Fibroblast of upper back skin (primary cell): ENCODE data around the gene PPFIBP1.

Experiments
- DNase-seq: peaks from one replicate; pipeline ENCODE4 v3.0.0-alpha.2; 2013

The PPFIBP1 gene

GRCh38 chr12:27523642-27524493, at the start of gene PPFIBP1:
TSS of gene PPFIBP1 (plus strand) at chr12:27524206. CDS start at chr12:27633397, 109,191 bp downstream.
- DNase-seq: peak; percentile 99

DNA sequence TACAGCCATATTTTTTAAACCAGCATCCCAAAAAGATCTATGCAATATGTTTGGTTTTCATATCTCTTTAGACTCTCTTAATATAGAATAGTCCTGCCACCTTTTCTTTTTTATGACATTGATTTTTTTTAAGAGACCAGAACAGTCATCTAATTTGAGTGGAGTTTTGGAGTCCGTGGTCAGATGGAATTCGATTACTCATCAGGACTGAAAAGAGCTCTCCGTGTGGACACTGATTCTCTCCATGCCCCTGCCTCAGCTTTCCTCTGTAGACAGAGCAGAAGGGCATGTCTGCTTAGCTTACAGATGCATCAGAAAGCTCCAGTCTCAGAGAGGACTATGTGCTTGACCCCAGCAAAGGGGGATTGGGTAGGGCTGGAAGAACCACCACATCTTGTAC, 49.7 kb upstream of the PPFIBP1 start:
- DNase-seq: peak; percentile 90

GRCh38 chr12:27477049-27477448, 47.0 kb upstream of the PPFIBP1 start:
- no peak for DNase-seq

- no peak for DNase-seq
These were observed 45.1 kb upstream of the PPFIBP1 start for GRCh38 chr12:27478949-27479348.

- no peak for DNase-seq
These were observed 44.0 kb upstream of the PPFIBP1 start for GRCh38 chr12:27480016-27480415.

GRCh38 chr12:27486961-27487360, 37.0 kb upstream of the PPFIBP1 start:
- peak; percentile 57 for DNase-seq

GRCh38 chr12:27488479-27488878, 35.5 kb upstream of the PPFIBP1 start:
- DNase-seq: no peak

- no peak for DNase-seq
These were observed 32.8 kb upstream of the PPFIBP1 start for GRCh38 chr12:27491226-27491625.

GRCh38 chr12:27493260-27493940, 30.6 kb upstream of the PPFIBP1 start:
- DNase-seq: peak; percentile 30

DNA sequence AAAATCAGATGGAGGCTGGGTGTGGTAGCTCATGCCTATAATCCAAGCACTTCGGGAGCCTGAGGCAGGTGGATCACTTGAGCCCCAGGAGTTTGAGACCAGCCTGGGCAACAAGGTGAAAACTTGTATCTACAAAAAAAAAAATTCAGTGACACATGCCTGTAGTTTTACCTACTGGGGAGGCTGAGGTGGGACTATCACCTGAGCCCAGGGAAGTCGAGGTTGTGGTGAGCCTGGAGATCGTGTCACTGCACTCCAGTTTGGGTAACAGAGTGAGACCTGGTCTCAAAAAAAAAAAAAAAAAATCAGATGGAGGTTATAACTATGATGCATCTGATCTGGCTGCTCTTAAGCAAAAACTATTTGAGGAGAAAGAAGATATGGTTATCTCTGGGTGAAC, 26.6 kb upstream of the PPFIBP1 start:
- DNase-seq: no peak

DNA sequence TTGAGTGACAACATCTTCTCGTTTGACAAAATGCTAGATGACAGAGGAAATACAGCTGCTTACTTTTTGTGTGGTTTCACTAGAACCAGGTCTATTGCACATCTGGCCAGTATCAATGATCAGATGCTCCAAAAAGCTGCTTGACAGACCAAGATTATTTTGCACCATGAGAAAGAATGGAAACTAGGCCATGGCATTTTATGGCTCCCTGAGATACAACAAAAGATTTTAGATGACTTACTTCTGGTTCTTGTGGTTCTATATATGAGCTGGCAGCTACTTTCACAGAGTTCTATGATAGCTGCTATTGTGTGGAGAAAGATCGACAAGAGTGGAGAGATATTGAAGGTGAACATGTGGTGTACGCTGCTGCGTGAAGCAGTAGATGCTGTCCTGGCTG, 25.9 kb upstream of the PPFIBP1 start:
- DNase-seq: no peak

- DNase-seq: peak; percentile 29
These were observed 25.2 kb upstream of the PPFIBP1 start for GRCh38 chr12:27498761-27499160.

GRCh38 chr12:27499377-27499776, 24.6 kb upstream of the PPFIBP1 start:
- no peak for DNase-seq

GRCh38 chr12:27500546-27500945, 23.5 kb upstream of the PPFIBP1 start:
- no peak for DNase-seq

GRCh38 chr12:27502021-27502435, 22.0 kb upstream of the PPFIBP1 start:
- no peak for DNase-seq

- peak; percentile 52 for DNase-seq
These were observed 19.5 kb upstream of the PPFIBP1 start for GRCh38 chr12:27504507-27504906.

DNA sequence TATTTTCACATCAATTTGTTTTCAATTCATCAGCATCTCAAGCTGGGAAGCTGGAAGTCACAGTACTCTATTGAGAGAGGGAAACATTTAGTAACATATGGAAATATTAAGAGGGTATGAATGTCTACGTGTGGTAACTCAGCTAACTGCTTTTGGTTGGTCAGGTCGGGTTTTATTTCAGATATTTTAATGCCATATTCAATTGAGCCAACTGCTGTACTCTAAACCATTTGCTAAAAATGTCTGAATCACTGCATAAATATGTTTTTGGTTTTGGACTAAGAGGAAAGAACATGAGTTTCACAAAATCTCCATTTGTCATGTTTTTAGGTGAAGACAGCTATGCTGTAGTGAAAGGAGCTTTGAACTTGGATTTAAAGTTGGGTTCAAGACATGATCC, 18.9 kb upstream of the PPFIBP1 start:
- peak; percentile 97 for DNase-seq

- peak; percentile 51 for DNase-seq
These were observed 18.2 kb upstream of the PPFIBP1 start for GRCh38 chr12:27505761-27506160.

GRCh38 chr12:27506645-27507189, 17.3 kb upstream of the PPFIBP1 start:
- no peak for DNase-seq

DNA sequence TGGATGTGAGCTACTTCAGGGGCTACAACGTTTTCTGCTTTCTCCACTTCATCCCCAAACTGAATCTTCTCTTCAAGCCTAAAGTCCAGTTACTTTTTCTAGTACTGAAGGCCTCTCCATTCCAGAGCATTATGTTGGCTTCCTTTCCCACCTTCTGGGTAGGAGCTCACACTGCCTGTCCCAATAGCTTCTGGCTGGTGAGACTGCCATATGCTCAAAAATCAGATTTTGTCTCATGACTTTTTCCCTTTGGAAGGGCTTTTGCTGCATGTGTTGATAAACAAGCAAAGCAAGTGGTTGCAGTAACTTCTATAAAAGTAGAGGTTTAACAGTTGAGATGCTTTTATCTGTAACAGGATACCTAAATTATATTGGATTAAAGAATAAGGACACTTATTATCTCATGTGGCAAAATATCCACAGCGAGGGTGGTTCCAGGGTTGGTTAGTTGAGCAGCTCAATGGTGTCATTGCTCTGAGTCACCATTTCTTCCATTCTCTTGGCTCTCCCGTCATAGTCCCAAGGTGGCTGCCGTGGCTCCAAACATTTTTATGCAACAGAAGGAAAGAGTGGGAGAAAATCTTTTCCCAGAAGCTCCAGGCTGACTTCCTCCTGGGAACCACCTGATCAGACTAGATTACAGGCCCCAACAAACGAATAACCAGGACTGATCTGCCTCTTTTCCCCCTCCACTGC, 15.1 kb upstream of the PPFIBP1 start:
- DNase-seq: no peak

DNA sequence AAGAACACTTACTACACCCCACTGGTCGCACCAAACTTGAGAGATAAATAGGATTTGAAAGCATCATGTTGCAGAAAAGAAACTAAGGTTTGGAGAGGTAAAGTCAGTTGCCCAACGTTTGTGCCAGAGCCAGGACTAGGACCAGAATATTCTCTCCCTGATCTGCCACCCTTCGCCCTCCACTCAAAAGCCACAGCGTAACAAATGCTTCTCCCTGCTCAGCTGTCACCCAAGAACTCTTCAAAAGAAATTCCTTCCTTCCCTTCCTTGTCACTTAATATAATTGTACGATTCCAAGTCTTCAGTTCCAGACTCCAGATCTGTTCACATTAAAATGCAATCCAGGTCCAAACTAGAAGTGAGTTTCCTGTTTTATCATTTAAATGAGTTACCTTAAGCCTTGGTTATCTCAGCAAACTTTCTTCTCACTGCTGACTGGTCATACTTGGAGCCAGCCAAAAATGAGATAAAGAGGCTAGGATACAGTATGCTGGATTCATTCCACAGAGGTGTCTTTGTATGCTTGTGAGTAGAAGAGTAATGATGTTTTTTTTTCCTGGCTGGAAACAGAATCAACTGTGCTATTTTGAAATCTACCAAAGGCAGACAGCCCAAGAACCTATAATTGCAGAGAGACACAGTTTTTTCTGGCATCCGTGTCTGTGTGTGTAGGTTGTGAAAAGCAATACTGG, 12.8 kb upstream of the PPFIBP1 start:
- peak; percentile 89 for DNase-seq

DNA sequence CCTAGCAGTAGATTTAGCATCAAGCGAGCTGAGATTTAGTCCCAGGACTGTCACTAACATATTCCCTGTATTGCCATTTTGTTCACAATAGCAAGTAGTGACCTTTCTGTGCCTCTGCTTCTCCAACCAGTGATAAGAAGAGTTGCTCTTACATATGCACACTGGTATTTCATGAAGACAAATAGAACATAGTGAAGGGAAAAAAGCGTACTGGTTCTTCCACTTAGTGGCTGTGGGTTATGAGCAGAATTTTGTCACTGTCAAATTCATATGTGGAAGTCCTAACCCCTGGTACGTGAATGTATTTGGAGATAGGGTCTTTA, 12.3 kb upstream of the PPFIBP1 start:
- DNase-seq: no peak
